ENCODE data around the gene TTYH3. TPM values are rescaled to one million over a fixed set of nuclear protein-coding genes. Genes with fewer than 3 reads are reported as not detected.

TTYH3 gene
- total RNA-seq, 1 donor from 2014 or later, result 170 TPM

- Mint-ChIP-seq H3K27ac (no peak overlapping the region), H3K27me3 (no peaks in the 10 kb centered on the region), H3K4me1 (ENCODE audit: low read depth) (no peaks in the 10 kb centered on the region), H3K9me3 (ENCODE audit: low read depth) (no peaks in the 10 kb centered on the region), H3K4me3 (ENCODE audit: low read depth) (no peak overlapping the region), H3K36me3 (ENCODE audit: insufficient read depth) (no peaks in the 10 kb centered on the region)
- TF ChIP-seq CTCF (IDR thresholded peaks at IDR 0.05; ENCODE audit: unreplicated experiment), result no peak
- DNase-seq (ENCODE audit: low spot score, unreplicated experiment), result no peak
Observed at GRCh38 chr7:2639181-2639681, 7.4 kb downstream of the TTYH3 start.

GRCh38 chr7:2639695-2640481, 8.1 kb downstream of the TTYH3 start:
- Mint-ChIP-seq H3K4me3 (ENCODE audit: low read depth) (no peak overlapping the region), H3K27ac (no peak overlapping the region), H3K9me3 (ENCODE audit: low read depth) (no peaks in the 10 kb centered on the region), H3K36me3 (ENCODE audit: insufficient read depth) (no peaks in the 10 kb centered on the region), H3K4me1 (ENCODE audit: low read depth) (no peaks in the 10 kb centered on the region), H3K27me3 (no peaks in the 10 kb centered on the region)
- no peak for TF ChIP-seq CTCF (IDR thresholded peaks at IDR 0.05; ENCODE audit: unreplicated experiment)
- DNase-seq (ENCODE audit: low spot score, unreplicated experiment), result no peak

GRCh38 chr7:2640482-2640830, 8.7 kb downstream of the TTYH3 start:
- H3K4me3 Mint-ChIP-seq (ENCODE audit: low read depth), result no peak overlapping the region
- H3K36me3 Mint-ChIP-seq (ENCODE audit: insufficient read depth), result no peaks in the 10 kb centered on the region

GRCh38 chr7:2640846-2641316, 9.1 kb downstream of the TTYH3 start:
- H3K36me3 Mint-ChIP-seq (ENCODE audit: insufficient read depth), result no peaks in the 10 kb centered on the region
- no peak for TF ChIP-seq CTCF (IDR thresholded peaks at IDR 0.05; ENCODE audit: unreplicated experiment)

More at GRCh38 chr7:2640482-2640830, 8.7 kb downstream of the TTYH3 start:
- no peak for DNase-seq (ENCODE audit: low spot score, unreplicated experiment)
- Mint-ChIP-seq H3K9me3 (ENCODE audit: low read depth) (no peaks in the 10 kb centered on the region), H3K27me3 (no peaks in the 10 kb centered on the region), H3K27ac (no peak overlapping the region), H3K4me1 (ENCODE audit: low read depth) (no peaks in the 10 kb centered on the region)
- no peak for TF ChIP-seq CTCF (IDR thresholded peaks at IDR 0.05; ENCODE audit: unreplicated experiment)

GRCh38 chr7:2641406-2642393, 9.9 kb downstream of the TTYH3 start:
- Mint-ChIP-seq H3K36me3 (ENCODE audit: insufficient read depth) (no peaks in the 10 kb centered on the region), H3K9me3 (ENCODE audit: low read depth) (no peaks in the 10 kb centered on the region), H3K27ac (peak overlapping the region; percentile 41), H3K4me1 (ENCODE audit: low read depth) (no peaks in the 10 kb centered on the region), H3K27me3 (no peaks in the 10 kb centered on the region), H3K4me3 (ENCODE audit: low read depth) (no peak overlapping the region)
- DNase-seq (ENCODE audit: low spot score, unreplicated experiment), result no peak
- TF ChIP-seq CTCF (IDR thresholded peaks at IDR 0.05; ENCODE audit: unreplicated experiment), result no peak

More at GRCh38 chr7:2640846-2641316, 9.1 kb downstream of the TTYH3 start:
- DNase-seq (ENCODE audit: low spot score, unreplicated experiment), result no peak
- no peak overlapping the region for H3K27ac Mint-ChIP-seq
- H3K4me3 Mint-ChIP-seq (ENCODE audit: low read depth), result no peak overlapping the region
- no peaks in the 10 kb centered on the region for H3K27me3 Mint-ChIP-seq
- H3K4me1 Mint-ChIP-seq (ENCODE audit: low read depth), result no peaks in the 10 kb centered on the region
- no peaks in the 10 kb centered on the region for H3K9me3 Mint-ChIP-seq (ENCODE audit: low read depth)

All from progenitor cell of endocrine pancreas (in vitro differentiated cells).